NCI-H2029 (cell line): ENCODE data around the gene MTMR12.
"Not testable (repeated sequence)": the region's sequence is repeated elsewhere in the genome, so short reads cannot be mapped to it uniquely, and the experiment has no call there.

Source experiments
- DNase-seq: peaks from one replicate; lab custom pipeline; 2025; lab: John Stamatoyannopoulos, UW

Gene MTMR12

GRCh38 chr5:32297181-32298058 lies 15.3 kb downstream of the MTMR12 start:
- DNase-seq: no peak

GRCh38 chr5:32295966-32296772 lies 16.6 kb downstream of the MTMR12 start:
- DNase-seq: not testable (repeated sequence)

- no peak for DNase-seq
Measured at GRCh38 chr5:32291591-32291990, 21.1 kb downstream of the MTMR12 start.

GRCh38 chr5:32290922-32291321 lies 21.8 kb downstream of the MTMR12 start:
- DNase-seq: no peak

- not testable (repeated sequence) for DNase-seq
Measured at GRCh38 chr5:32290501-32290900, 22.2 kb downstream of the MTMR12 start.

GRCh38 chr5:32289986-32290385 lies 22.8 kb downstream of the MTMR12 start:
- DNase-seq: not testable (repeated sequence)

GRCh38 chr5:32288135-32288534 lies 24.6 kb downstream of the MTMR12 start:
- DNase-seq: not testable (repeated sequence)

- not testable (repeated sequence) for DNase-seq
Measured at GRCh38 chr5:32287525-32287924, 25.2 kb downstream of the MTMR12 start.

GRCh38 chr5:32285510-32286138 lies 27.1 kb downstream of the MTMR12 start:
- DNase-seq: no peak

GRCh38 chr5:32283539-32284377 lies 29.0 kb downstream of the MTMR12 start:
- no peak for DNase-seq

- no peak for DNase-seq
Measured at GRCh38 chr5:32283061-32283460, 29.7 kb downstream of the MTMR12 start.

GRCh38 chr5:32282633-32283032 lies 30.1 kb downstream of the MTMR12 start:
- no peak for DNase-seq

GRCh38 chr5:32281378-32282133 lies 31.2 kb downstream of the MTMR12 start:
- not testable (repeated sequence) for DNase-seq

- DNase-seq: no peak
Measured at GRCh38 chr5:32280656-32281081, 32.1 kb downstream of the MTMR12 start.

GRCh38 chr5:32279786-32280185 lies 33.0 kb downstream of the MTMR12 start:
- no peak for DNase-seq

- no peak for DNase-seq
Measured at GRCh38 chr5:32279223-32279622, 33.5 kb downstream of the MTMR12 start.

- DNase-seq: no peak
Measured at GRCh38 chr5:32278406-32278805, 34.3 kb downstream of the MTMR12 start.

GRCh38 chr5:32277798-32278197 lies 34.9 kb downstream of the MTMR12 start:
- DNase-seq: no peak

- DNase-seq: peak; percentile 77
Measured at GRCh38 chr5:32276173-32276853, 36.4 kb downstream of the MTMR12 start.

GRCh38 chr5:32275396-32275741 lies 37.4 kb downstream of the MTMR12 start:
- DNase-seq: no peak
